ENCODE data around the gene HIVEP3. TPM values are rescaled to one million over a fixed set of nuclear protein-coding genes. Genes with fewer than 3 reads are reported as not detected.

HIVEP3 gene
- polyA plus RNA-seq, 1 donor (not counting 4 experiments of a cell fraction or from before 2014, with no cell fraction given) = 1.1 TPM

DNA sequence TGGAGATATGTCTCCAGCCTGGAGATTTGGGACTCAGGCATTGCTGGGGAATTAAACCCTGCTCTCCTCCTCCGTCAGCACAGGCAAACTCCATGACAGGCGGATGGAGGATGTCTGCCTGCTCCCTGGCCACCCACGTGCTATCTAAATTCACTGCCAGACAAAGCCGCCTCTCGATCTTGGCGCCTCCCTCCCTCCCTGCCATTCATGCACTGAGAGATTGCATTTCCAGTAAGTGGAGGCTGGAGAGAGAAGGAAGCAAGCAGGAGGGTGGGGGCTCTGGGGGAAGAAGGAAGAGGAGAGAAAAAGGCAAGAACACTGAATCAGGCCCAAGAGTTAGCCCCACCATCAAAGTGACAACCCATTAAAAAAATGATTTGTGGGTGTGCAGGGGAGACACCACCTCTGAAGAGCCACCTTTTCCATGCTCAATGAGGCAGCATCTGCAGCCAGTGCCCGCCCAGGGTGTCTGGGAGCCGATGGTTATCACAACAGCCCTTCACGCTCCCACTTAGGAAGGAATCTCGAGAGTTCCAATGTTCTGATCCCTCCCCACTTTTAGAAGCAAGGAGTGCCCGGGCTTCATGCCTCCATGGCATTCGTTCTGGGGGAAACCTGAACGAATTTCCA lies 183.0 kb downstream of the HIVEP3 start:
- Histone ChIP-seq H3K4me2 (ENCODE audit: control insufficient read depth, extremely low read depth, insufficient read depth, low read depth, low read length) (no peak overlapping the region), H3K36me3 (ENCODE audit: control insufficient read depth in 2 of 2, extremely low read depth in 1 of 2, insufficient read depth in 2 of 2, low read length in 2 of 2) (no peaks in the 10 kb centered on the region), H3K27me3 (ENCODE audit: control insufficient read depth, extremely low read depth, insufficient read depth, low read length) (peaks cover 3% of the 10 kb centered on the region), H3K4me3 (ENCODE audit: control insufficient read depth in 2 of 3, extremely low read depth in 1 of 3, insufficient read depth in 2 of 3, low read depth in 1 of 3, low read length in 3 of 3) (no peak overlapping the region), H3K4me1 (ENCODE audit: control insufficient read depth, extremely low read depth, insufficient read depth, low read length) (peaks cover 20% of the 10 kb centered on the region), H3K9me3 (ENCODE audit: control insufficient read depth, low read depth, low read length) (no peaks in the 10 kb centered on the region), H4K20me1 (ENCODE audit: control insufficient read depth, extremely low read depth, insufficient read depth, low read length) (no peaks in the 10 kb centered on the region), H2AFZ (ENCODE audit: control insufficient read depth, low read length) (no peak overlapping the region), H3K9me1 (ENCODE audit: control insufficient read depth, extremely low read depth, insufficient read depth, low read length) (no peaks in the 10 kb centered on the region), H3K79me2 (ENCODE audit: control insufficient read depth, insufficient read depth, low read length) (no peaks in the 10 kb centered on the region), H3K27ac (ENCODE audit: control insufficient read depth, insufficient read depth, low read length) (no peak overlapping the region), H3K9ac (ENCODE audit: control insufficient read depth, extremely low read depth, insufficient read depth, low read length) (no peak overlapping the region)
- dilution Hi-C loops (cut with MboI; ENCODE audit: extremely low pct_ligation_motif_present, low sequenced_read_pairs) = no loop called here
- FAIRE-seq = no peak
- TF ChIP-seq, protein P1, sequence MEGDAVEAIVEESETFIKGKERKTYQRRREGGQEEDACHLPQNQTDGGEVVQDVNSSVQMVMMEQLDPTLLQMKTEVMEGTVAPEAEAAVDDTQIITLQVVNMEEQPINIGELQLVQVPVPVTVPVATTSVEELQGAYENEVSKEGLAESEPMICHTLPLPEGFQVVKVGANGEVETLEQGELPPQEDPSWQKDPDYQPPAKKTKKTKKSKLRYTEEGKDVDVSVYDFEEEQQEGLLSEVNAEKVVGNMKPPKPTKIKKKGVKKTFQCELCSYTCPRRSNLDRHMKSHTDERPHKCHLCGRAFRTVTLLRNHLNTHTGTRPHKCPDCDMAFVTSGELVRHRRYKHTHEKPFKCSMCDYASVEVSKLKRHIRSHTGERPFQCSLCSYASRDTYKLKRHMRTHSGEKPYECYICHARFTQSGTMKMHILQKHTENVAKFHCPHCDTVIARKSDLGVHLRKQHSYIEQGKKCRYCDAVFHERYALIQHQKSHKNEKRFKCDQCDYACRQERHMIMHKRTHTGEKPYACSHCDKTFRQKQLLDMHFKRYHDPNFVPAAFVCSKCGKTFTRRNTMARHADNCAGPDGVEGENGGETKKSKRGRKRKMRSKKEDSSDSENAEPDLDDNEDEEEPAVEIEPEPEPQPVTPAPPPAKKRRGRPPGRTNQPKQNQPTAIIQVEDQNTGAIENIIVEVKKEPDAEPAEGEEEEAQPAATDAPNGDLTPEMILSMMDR (optimal IDR thresholded peaks at IDR 0.05 in 1 of 3, IDR thresholded peaks at IDR 0.05 in 1 of 3, conservative IDR thresholded peaks at IDR 0.05 in 1 of 3; ENCODE audit: extremely low read depth in 1 of 3, insufficient read depth in 2 of 3, low read length in 3 of 3) = no peak
- no peak for TF ChIP-seq EZH2 (IDR thresholded peaks at IDR 0.05; ENCODE audit: low read length)
- DNase-seq (ENCODE audit: low read depth, low spot score) = no peak

DNA sequence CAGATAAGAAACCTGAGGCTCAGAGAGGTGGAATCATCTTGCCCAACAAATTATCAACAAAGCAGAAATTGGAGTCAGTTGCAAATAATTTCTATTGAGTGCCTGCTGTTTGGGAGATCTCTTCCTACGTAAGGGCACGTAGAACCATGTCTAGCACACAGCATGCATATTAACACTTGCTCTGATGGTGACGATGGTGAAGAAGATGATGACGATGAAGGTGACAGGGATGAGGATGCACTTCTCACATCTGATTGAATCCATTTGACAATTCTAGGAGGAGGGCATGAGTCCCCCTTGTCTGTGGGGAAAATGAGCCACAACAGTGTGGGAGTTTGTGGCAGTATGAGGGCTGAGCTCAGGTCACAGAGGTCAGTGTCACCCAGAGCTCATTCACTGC lies 183.6 kb downstream of the HIVEP3 start:
- no peak for DNase-seq (ENCODE audit: low read depth, low spot score)
- Histone ChIP-seq H3K9me1 (ENCODE audit: control insufficient read depth, extremely low read depth, insufficient read depth, low read length) (no peaks in the 10 kb centered on the region), H3K79me2 (ENCODE audit: control insufficient read depth, insufficient read depth, low read length) (no peaks in the 10 kb centered on the region), H2AFZ (ENCODE audit: control insufficient read depth, low read length) (no peak overlapping the region), H3K36me3 (ENCODE audit: control insufficient read depth in 2 of 2, extremely low read depth in 1 of 2, insufficient read depth in 2 of 2, low read length in 2 of 2) (no peaks in the 10 kb centered on the region), H4K20me1 (ENCODE audit: control insufficient read depth, extremely low read depth, insufficient read depth, low read length) (no peaks in the 10 kb centered on the region), H3K27me3 (ENCODE audit: control insufficient read depth, extremely low read depth, insufficient read depth, low read length) (peaks cover 3% of the 10 kb centered on the region), H3K4me2 (ENCODE audit: control insufficient read depth, extremely low read depth, insufficient read depth, low read depth, low read length) (no peak overlapping the region), H3K9me3 (ENCODE audit: control insufficient read depth, low read depth, low read length) (no peaks in the 10 kb centered on the region), H3K4me3 (ENCODE audit: control insufficient read depth in 2 of 3, extremely low read depth in 1 of 3, insufficient read depth in 2 of 3, low read depth in 1 of 3, low read length in 3 of 3) (no peak overlapping the region), H3K27ac (ENCODE audit: control insufficient read depth, insufficient read depth, low read length) (no peak overlapping the region), H3K4me1 (ENCODE audit: control insufficient read depth, extremely low read depth, insufficient read depth, low read length) (peaks cover 14% of the 10 kb centered on the region), H3K9ac (ENCODE audit: control insufficient read depth, extremely low read depth, insufficient read depth, low read length) (no peak overlapping the region)
- dilution Hi-C loops (cut with MboI; ENCODE audit: extremely low pct_ligation_motif_present, low sequenced_read_pairs) = no loop called here
- FAIRE-seq = no peak
- TF ChIP-seq, protein P1 (optimal IDR thresholded peaks at IDR 0.05 in 1 of 3, IDR thresholded peaks at IDR 0.05 in 1 of 3, conservative IDR thresholded peaks at IDR 0.05 in 1 of 3; ENCODE audit: extremely low read depth in 1 of 3, insufficient read depth in 2 of 3, low read length in 3 of 3) = no peak
- no peak for TF ChIP-seq EZH2 (IDR thresholded peaks at IDR 0.05; ENCODE audit: low read length)

Data from keratinocyte (primary cell).